Neural cell (in vitro differentiated cells): Measurements from ENCODE around the gene TBC1D22B. TPM values are rescaled to one million over a fixed set of nuclear protein-coding genes. Genes with fewer than 3 reads are reported as not detected.
"Not testable (repeated sequence)": the region's sequence is repeated elsewhere in the genome, so short reads cannot be mapped to it uniquely, and the experiment has no call there.

Experiments
- H2AFZ ChIP-seq: fragments of 200-600, 300-800 bp; sonication (generic), shearing (Covaris generic); 2 replicates; pipeline ENCODE4 v1.6.0; 2014; ENCODE audit warnings: low read depth, mild to moderate bottlenecking, antibody characterized with exemption, low read length, moderate library complexity
- H3F3A ChIP-seq: fragments of 200-600 bp; shearing (Covaris generic); 2 replicates; pipeline ENCODE4 v1.6.1; 2016; ENCODE audit warnings: mild to moderate bottlenecking, moderate library complexity, mixed read lengths, antibody characterized with exemption, low read length; ENCODE audit not compliant: insufficient read depth, poor library complexity, severe bottlenecking
- H3K27ac ChIP-seq: fragments of 200-600, 300-800 bp; sonication (generic), shearing (Covaris generic); 2 replicates; pipeline ENCODE4 v1.5.1; 2014; ENCODE audit warnings: mild to moderate bottlenecking, low read length, moderate library complexity
- H3K27me3 ChIP-seq: fragments of 300-800, 200-600 bp; sonication (generic), shearing (Covaris generic); 2 replicates; pipeline ENCODE4 v1.6.0; 2014; ENCODE audit warnings: mild to moderate bottlenecking, low read depth, low read length, moderate library complexity; ENCODE audit not compliant: insufficient read depth
- H3K36me3 ChIP-seq: fragments of 300-800, 200-600 bp; sonication (generic), shearing (Covaris generic); 2 replicates; pipeline ENCODE4 v1.5.1; 2014; ENCODE audit warnings: mild to moderate bottlenecking, antibody characterized with exemption, low read length, moderate library complexity; ENCODE audit not compliant: insufficient read depth
- H3K4me2 ChIP-seq: fragments of 300-800, 200-600 bp; sonication (generic), shearing (Covaris generic); 2 replicates; pipeline ENCODE4 v1.6.0; 2014; ENCODE audit warnings: mild to moderate bottlenecking, low read length
- H3K4me3 ChIP-seq: fragments of 300-800, 200-600 bp; sonication (generic), shearing (Covaris generic); 2 replicates; pipeline ENCODE4 v1.5.1; 2014; ENCODE audit warnings: mild to moderate bottlenecking, low read length, moderate library complexity
- H3K79me2 ChIP-seq: fragments of 200-600 bp; shearing (Covaris generic); replicated peaks from 2 replicates; pipeline ENCODE4 v1.6.0; 2014; ENCODE audit warnings: mild to moderate bottlenecking, low read length, moderate library complexity; ENCODE audit not compliant: insufficient read depth
- H3K9ac ChIP-seq: fragments of 300-800, 200-600 bp; sonication (generic), shearing (Covaris generic); 2 replicates; pipeline ENCODE4 v1.6.1; 2016; ENCODE audit warnings: mild to moderate bottlenecking, low read length, mixed read lengths
- H3K9me2 ChIP-seq: fragments of 200-600 bp; shearing (Covaris generic); 2 replicates; pipeline ENCODE4 v1.6.1; 2016; ENCODE audit warnings: mild to moderate bottlenecking, low read length, mixed read lengths; ENCODE audit not compliant: insufficient read depth
- H3K9me3 ChIP-seq: fragments of 200-600, 300-800 bp; sonication (generic), shearing (Covaris generic); 2 replicates; pipeline ENCODE4 v1.6.1; 2016; ENCODE audit warnings: mild to moderate bottlenecking, mixed run types, low read length, moderate library complexity, mixed read lengths
- H4K20me1 ChIP-seq: fragments of 200-600 bp; shearing (Covaris generic); 2 replicates; pipeline ENCODE4 v1.6.1; 2016; ENCODE audit warnings: mild to moderate bottlenecking, mixed run types; ENCODE audit not compliant: insufficient read depth
- CTCF ChIP-seq: fragments of 450-650 bp; IDR thresholded peaks from 2 replicates; pipeline ENCODE4 v1.5.1; 2014; ENCODE audit warnings: antibody characterized with exemption, mild to moderate bottlenecking, moderate library complexity; ENCODE audit not compliant: poor library complexity, severe bottlenecking
- EP300 ChIP-seq: fragments of 450-650 bp; conservative IDR thresholded peaks from 2 replicates; pipeline ENCODE4 v1.6.1; 2014; ENCODE audit warnings: antibody characterized with exemption, mild to moderate bottlenecking, moderate library complexity; ENCODE audit not compliant: poor library complexity, severe bottlenecking
- EZH2 ChIP-seq: fragments of 200-600, 300-800 bp; shearing (Covaris generic), sonication (generic); IDR thresholded peaks from 2 replicates; pipeline ENCODE4 v1.6.1; 2014; ENCODE audit warnings: antibody characterized with exemption, low read length, borderline replicate concordance, mild to moderate bottlenecking; ENCODE audit not compliant: insufficient read depth, poor library complexity, severe bottlenecking
- MXI1 ChIP-seq: fragments of 450-650 bp; conservative IDR thresholded peaks from 2 replicates; pipeline ENCODE4 v1.6.1; 2014; ENCODE audit warnings: antibody characterized with exemption, mild to moderate bottlenecking; ENCODE audit not compliant: poor library complexity, severe bottlenecking
- POLR2AphosphoS5 ChIP-seq: IDR thresholded peaks from 2 replicates; pipeline ENCODE4 v1.6.1; 2012
- RAD21 ChIP-seq: fragments of 450-650 bp; conservative IDR thresholded peaks from 2 replicates; pipeline ENCODE4 v1.6.1; 2014; ENCODE audit warnings: antibody characterized with exemption, mild to moderate bottlenecking, moderate library complexity
- REST ChIP-seq: IDR thresholded peaks from 2 replicates; pipeline ENCODE4 v1.6.1; 2012; ENCODE audit warnings: borderline replicate concordance
- SMC3 ChIP-seq: fragments of 450-650 bp; conservative IDR thresholded peaks from 2 replicates; pipeline ENCODE4 v1.6.1; 2014; ENCODE audit warnings: antibody characterized with exemption, mild to moderate bottlenecking, moderate library complexity; ENCODE audit not compliant: poor library complexity
- TAF1 ChIP-seq: IDR thresholded peaks from 2 replicates; pipeline ENCODE4 v1.6.1; 2012; ENCODE audit warnings: low read depth
- polyA plus RNA-seq: library from polyadenylated mRNA; depleted of rRNA; stranded (reverse); fragments of >200 nt; gene quantifications from 2 replicates; pipeline ENCODE4 v1.2.3, GENCODE V29; 2014

The TBC1D22B gene
- polyA plus RNA-seq, 1 donor from 2014 or later, result 10.6 TPM

GRCh38 chr6:37306624-37307222 is 49.2 kb downstream of the TBC1D22B start:
- TF ChIP-seq CTCF (no peak), POLR2AphosphoS5 (peak; percentile 27)

GRCh38 chr6:37307484-37307883 is 49.9 kb downstream of the TBC1D22B start:
- not testable (repeated sequence) for H3F3A ChIP-seq, H3K27ac ChIP-seq, H3K4me2 ChIP-seq

More at GRCh38 chr6:37306624-37307222, 49.2 kb downstream of the TBC1D22B start:
- peak overlapping the region; percentile 1 for H3K27ac ChIP-seq
- no peaks in the 10 kb centered on the region for H4K20me1 ChIP-seq
- no peaks in the 10 kb centered on the region for H3K36me3 ChIP-seq
- no peaks in the 10 kb centered on the region for H3K27me3 ChIP-seq
- no peak overlapping the region for H3K9ac ChIP-seq
- H3K79me2 ChIP-seq, result no peaks in the 10 kb centered on the region
- no peaks in the 10 kb centered on the region for H3K9me3 ChIP-seq
- no peak overlapping the region for H3K4me3 ChIP-seq
- no peak overlapping the region for H2AFZ ChIP-seq
- no peaks in the 10 kb centered on the region for H3F3A ChIP-seq
- H3K9me2 ChIP-seq, result no peaks in the 10 kb centered on the region
- H3K4me2 ChIP-seq, result no peak overlapping the region

GRCh38 chr6:37308069-37308815 is 50.7 kb downstream of the TBC1D22B start:
- H3F3A ChIP-seq, result no peaks in the 10 kb centered on the region
- no peaks in the 10 kb centered on the region for H3K27me3 ChIP-seq
- H4K20me1 ChIP-seq, result no peaks in the 10 kb centered on the region
- no peak overlapping the region for H2AFZ ChIP-seq
- H3K9ac ChIP-seq, result no peak overlapping the region
- no peak overlapping the region for H3K4me2 ChIP-seq
- H3K27ac ChIP-seq, result no peak overlapping the region
- H3K79me2 ChIP-seq, result no peaks in the 10 kb centered on the region
- H3K9me3 ChIP-seq, result no peaks in the 10 kb centered on the region
- no peak overlapping the region for H3K4me3 ChIP-seq
- no peaks in the 10 kb centered on the region for H3K36me3 ChIP-seq
- TF ChIP-seq EP300 (no peak), TAF1 (no peak), POLR2AphosphoS5 (no peak), CTCF (no peak), RAD21 (no peak), REST (no peak), EZH2 (no peak), SMC3 (no peak), MXI1 (no peak)
- no peaks in the 10 kb centered on the region for H3K9me2 ChIP-seq

More at GRCh38 chr6:37307484-37307883, 49.9 kb downstream of the TBC1D22B start:
- H3K9me2 ChIP-seq, H3K27me3 ChIP-seq, H3K36me3 ChIP-seq, H4K20me1 ChIP-seq, H2AFZ ChIP-seq, H3K9ac ChIP-seq, H3K79me2 ChIP-seq, H3K9me3 ChIP-seq, H3K4me3 ChIP-seq: not testable (repeated sequence)
